HCT116 (cell line): ENCODE results near the gene TRDMT1.

Source experiments
- ATF3 ChIP-seq: IDR thresholded peaks from 2 replicates; pipeline ENCODE4 v1.6.1; 2012
- EGR1 ChIP-seq: IDR thresholded peaks from 2 replicates; pipeline ENCODE4 v1.6.1; 2012; ENCODE audit warnings: low read depth
- EZH2 ChIP-seq: fragments of 200-600 bp; sonication (generic); IDR thresholded peaks from 2 replicates; pipeline ENCODE4 v1.6.1; 2017; ENCODE audit warnings: antibody characterized with exemption, mixed run types
- JUND ChIP-seq: IDR thresholded peaks from 2 replicates; pipeline ENCODE4 v1.6.1; 2012
- POLR2A ChIP-seq: IDR thresholded peaks from 2 replicates; pipeline ENCODE4 v1.7.0; 2011; ENCODE audit warnings: borderline replicate concordance; ENCODE audit not compliant: insufficient read depth, insufficient read length; ENCODE audit errors: extremely low read depth
- POLR2AphosphoS5 ChIP-seq: IDR thresholded peaks from 2 replicates; pipeline ENCODE4 v1.6.1; 2011; ENCODE audit warnings: mild to moderate bottlenecking, low read depth, low read length, moderate library complexity
- RAD21 ChIP-seq: IDR thresholded peaks from 2 replicates; pipeline ENCODE4 v1.6.1; 2012; ENCODE audit warnings: low read depth, mild to moderate bottlenecking
- REST ChIP-seq: IDR thresholded peaks from 2 replicates; pipeline ENCODE4 v1.6.1; 2012; ENCODE audit warnings: low read depth
- TCF7L2 ChIP-seq: IDR thresholded peaks from 2 replicates; pipeline ENCODE4 v1.7.0; 2011; ENCODE audit warnings: borderline replicate concordance, inconsistent platforms; ENCODE audit not compliant: insufficient read depth, insufficient read length; ENCODE audit errors: extremely low read depth
- YY1 ChIP-seq: IDR thresholded peaks from 2 replicates; pipeline ENCODE4 v1.6.1; 2011; ENCODE audit warnings: low read length, low read depth, moderate library complexity, mild to moderate bottlenecking; ENCODE audit not compliant: insufficient replicate concordance; ENCODE audit errors: extremely low read depth
- ZFX ChIP-seq: fragments of 450-650 bp; IDR thresholded peaks from 2 replicates; pipeline ENCODE4 v1.6.1; 2017
- TF ChIP-seq, protein P1 (sequence below), 3 experiments: fragments of 200-600 bp in 1 of 3; sonication (generic) in 1 of 3; IDR thresholded peaks in 2 of 3; conservative IDR thresholded peaks in 1 of 3; 2 replicates each; pipeline ENCODE4 v1.5.1; 2012 to 2017; ENCODE audit warnings: low read depth in 2 of 3, low read length in 2 of 3, antibody characterized with exemption in 1 of 3, borderline replicate concordance in 1 of 3, control low read depth in 1 of 3, mild to moderate bottlenecking in 1 of 3, mixed read lengths in 1 of 3, mixed run types in 1 of 3, moderate library complexity in 1 of 3; ENCODE audit not compliant: insufficient read depth in 1 of 3

DNA sequence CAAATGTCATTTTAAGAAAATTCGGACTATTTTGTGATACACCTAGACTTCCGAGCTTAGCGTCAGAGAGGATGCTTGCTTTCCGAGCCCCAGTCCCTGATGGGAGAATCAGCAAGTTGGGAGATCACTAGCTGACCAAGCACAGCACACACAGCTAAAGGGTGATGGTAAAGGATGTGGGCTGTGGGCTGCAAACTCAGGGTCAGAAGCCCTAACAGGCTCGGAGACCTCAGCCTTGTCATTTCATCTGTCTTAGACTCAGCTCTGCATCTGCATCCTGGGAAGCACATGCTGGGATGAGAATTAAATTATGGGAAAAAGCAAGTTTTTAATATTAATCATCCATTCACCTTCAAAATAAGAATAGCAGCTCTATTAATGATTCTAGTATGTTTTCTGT is 75.1 kb downstream of the TRDMT1 start:
- no peak for TF ChIP-seq TCF7L2
- no peak for TF ChIP-seq POLR2AphosphoS5
- no peak for TF ChIP-seq REST
- TF ChIP-seq EZH2, result no peak
- no peak for TF ChIP-seq YY1
- TF ChIP-seq, protein P1, sequence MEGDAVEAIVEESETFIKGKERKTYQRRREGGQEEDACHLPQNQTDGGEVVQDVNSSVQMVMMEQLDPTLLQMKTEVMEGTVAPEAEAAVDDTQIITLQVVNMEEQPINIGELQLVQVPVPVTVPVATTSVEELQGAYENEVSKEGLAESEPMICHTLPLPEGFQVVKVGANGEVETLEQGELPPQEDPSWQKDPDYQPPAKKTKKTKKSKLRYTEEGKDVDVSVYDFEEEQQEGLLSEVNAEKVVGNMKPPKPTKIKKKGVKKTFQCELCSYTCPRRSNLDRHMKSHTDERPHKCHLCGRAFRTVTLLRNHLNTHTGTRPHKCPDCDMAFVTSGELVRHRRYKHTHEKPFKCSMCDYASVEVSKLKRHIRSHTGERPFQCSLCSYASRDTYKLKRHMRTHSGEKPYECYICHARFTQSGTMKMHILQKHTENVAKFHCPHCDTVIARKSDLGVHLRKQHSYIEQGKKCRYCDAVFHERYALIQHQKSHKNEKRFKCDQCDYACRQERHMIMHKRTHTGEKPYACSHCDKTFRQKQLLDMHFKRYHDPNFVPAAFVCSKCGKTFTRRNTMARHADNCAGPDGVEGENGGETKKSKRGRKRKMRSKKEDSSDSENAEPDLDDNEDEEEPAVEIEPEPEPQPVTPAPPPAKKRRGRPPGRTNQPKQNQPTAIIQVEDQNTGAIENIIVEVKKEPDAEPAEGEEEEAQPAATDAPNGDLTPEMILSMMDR (IDR thresholded peaks at IDR 0.05 in 2 of 3, conservative IDR thresholded peaks at IDR 0.05 in 1 of 3; ENCODE audit: borderline replicate concordance in 1 of 3, insufficient read depth in 1 of 3, low read depth in 2 of 3, low read length in 2 of 3), result no peak
- no peak for TF ChIP-seq POLR2A
- no peak for TF ChIP-seq ZFX
- TF ChIP-seq ATF3, result no peak
- TF ChIP-seq EGR1, result no peak
- TF ChIP-seq JUND, result no peak
- no peak for TF ChIP-seq RAD21
